Fibroblast of peridontal ligament (primary cell): Measurements from ENCODE around the gene KCNQ1.

Source experiments
- DNase-seq: peaks from one replicate; pipeline ENCODE4 v3.0.0-alpha.2; 2010; ENCODE audit errors: extremely low read depth

Gene KCNQ1

GRCh38 chr11:2793701-2794045 is 348.9 kb downstream of the KCNQ1 start:
- no peak for DNase-seq

GRCh38 chr11:2794046-2794967 is 349.5 kb downstream of the KCNQ1 start:
- no peak for DNase-seq

- no peak for DNase-seq
Measured at GRCh38 chr11:2794968-2795322, 350.1 kb downstream of the KCNQ1 start.

- DNase-seq = no peak
Measured at GRCh38 chr11:2795491-2795991, 350.7 kb downstream of the KCNQ1 start.

GRCh38 chr11:2796091-2796490 is 351.3 kb downstream of the KCNQ1 start:
- no peak for DNase-seq

GRCh38 chr11:2796508-2797113 is 351.8 kb downstream of the KCNQ1 start:
- DNase-seq = no peak

GRCh38 chr11:2797121-2797711 is 352.4 kb downstream of the KCNQ1 start:
- DNase-seq = no peak

GRCh38 chr11:2797741-2798361 is 353.0 kb downstream of the KCNQ1 start:
- no peak for DNase-seq

GRCh38 chr11:2798951-2799761 is 354.3 kb downstream of the KCNQ1 start:
- no peak for DNase-seq

- no peak for DNase-seq
Measured at GRCh38 chr11:2799881-2800654, 355.3 kb downstream of the KCNQ1 start.

GRCh38 chr11:2800655-2801531 is 356.1 kb downstream of the KCNQ1 start:
- DNase-seq = no peak

- DNase-seq = no peak
Measured at GRCh38 chr11:2801711-2802388, 357.0 kb downstream of the KCNQ1 start.

- DNase-seq = no peak
Measured at GRCh38 chr11:2802389-2803185, 357.8 kb downstream of the KCNQ1 start.

- no peak for DNase-seq
Measured at GRCh38 chr11:2803186-2804091, 358.6 kb downstream of the KCNQ1 start.

GRCh38 chr11:2804189-2804588 is 359.4 kb downstream of the KCNQ1 start:
- DNase-seq = no peak

- no peak for DNase-seq
Measured at GRCh38 chr11:2804701-2805387, 360.0 kb downstream of the KCNQ1 start.
